Measurements from ENCODE around the gene NADK.

DNA sequence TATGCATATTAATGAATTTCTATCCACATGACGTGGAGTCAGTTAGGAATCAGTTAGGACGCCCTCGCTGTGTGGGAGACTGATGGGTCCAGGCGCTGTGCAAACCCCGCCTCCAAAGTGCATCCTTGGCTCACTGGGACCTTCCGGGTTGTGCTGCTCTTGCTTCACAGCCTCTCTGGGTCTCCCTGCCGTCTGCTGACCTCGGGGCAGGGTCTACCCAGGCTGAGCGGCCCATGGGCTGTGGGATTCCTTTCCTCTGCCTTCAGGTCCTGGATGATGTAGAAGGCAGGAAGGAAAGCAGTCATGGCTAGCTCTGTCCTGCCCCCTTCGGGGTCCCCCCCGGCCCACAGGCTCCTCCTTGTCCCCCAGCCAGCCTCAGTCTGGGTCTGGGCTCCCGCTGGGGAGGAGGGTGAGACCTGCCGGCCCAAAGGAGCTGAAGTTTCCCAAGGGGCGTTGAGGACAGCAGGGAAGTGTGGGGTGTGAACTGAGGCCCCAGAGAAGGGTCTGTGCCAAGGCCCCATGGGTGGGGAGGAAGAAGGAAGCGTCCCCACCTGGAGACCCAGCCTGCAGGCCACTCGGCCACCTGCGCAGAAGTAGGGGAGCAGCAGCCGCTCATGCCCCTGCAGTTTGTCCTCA lies 29.5 kb downstream of the NADK start:
- TF ChIP-seq, protein P1, sequence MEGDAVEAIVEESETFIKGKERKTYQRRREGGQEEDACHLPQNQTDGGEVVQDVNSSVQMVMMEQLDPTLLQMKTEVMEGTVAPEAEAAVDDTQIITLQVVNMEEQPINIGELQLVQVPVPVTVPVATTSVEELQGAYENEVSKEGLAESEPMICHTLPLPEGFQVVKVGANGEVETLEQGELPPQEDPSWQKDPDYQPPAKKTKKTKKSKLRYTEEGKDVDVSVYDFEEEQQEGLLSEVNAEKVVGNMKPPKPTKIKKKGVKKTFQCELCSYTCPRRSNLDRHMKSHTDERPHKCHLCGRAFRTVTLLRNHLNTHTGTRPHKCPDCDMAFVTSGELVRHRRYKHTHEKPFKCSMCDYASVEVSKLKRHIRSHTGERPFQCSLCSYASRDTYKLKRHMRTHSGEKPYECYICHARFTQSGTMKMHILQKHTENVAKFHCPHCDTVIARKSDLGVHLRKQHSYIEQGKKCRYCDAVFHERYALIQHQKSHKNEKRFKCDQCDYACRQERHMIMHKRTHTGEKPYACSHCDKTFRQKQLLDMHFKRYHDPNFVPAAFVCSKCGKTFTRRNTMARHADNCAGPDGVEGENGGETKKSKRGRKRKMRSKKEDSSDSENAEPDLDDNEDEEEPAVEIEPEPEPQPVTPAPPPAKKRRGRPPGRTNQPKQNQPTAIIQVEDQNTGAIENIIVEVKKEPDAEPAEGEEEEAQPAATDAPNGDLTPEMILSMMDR (IDR thresholded peaks at IDR 0.05 in 2 of 3, conservative IDR thresholded peaks at IDR 0.05 in 1 of 3; ENCODE audit: borderline replicate concordance in 1 of 3, insufficient read depth in 1 of 3, low read depth in 2 of 3, low read length in 2 of 3), result no peak
- TF ChIP-seq ZNF274 (IDR thresholded peaks at IDR 0.05; ENCODE audit: low read depth, low read length), result no peak
- TF ChIP-seq EZH2 (IDR thresholded peaks at IDR 0.05), result no peak
- TF ChIP-seq, protein P2, sequence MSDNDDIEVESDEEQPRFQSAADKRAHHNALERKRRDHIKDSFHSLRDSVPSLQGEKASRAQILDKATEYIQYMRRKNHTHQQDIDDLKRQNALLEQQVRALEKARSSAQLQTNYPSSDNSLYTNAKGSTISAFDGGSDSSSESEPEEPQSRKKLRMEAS (IDR thresholded peaks at IDR 0.05), result no peak
- no peak for TF ChIP-seq POLR2A (IDR thresholded peaks at IDR 0.05; ENCODE audit: borderline replicate concordance, extremely low read depth, insufficient read depth, insufficient read length)
- TF ChIP-seq, protein P3, sequence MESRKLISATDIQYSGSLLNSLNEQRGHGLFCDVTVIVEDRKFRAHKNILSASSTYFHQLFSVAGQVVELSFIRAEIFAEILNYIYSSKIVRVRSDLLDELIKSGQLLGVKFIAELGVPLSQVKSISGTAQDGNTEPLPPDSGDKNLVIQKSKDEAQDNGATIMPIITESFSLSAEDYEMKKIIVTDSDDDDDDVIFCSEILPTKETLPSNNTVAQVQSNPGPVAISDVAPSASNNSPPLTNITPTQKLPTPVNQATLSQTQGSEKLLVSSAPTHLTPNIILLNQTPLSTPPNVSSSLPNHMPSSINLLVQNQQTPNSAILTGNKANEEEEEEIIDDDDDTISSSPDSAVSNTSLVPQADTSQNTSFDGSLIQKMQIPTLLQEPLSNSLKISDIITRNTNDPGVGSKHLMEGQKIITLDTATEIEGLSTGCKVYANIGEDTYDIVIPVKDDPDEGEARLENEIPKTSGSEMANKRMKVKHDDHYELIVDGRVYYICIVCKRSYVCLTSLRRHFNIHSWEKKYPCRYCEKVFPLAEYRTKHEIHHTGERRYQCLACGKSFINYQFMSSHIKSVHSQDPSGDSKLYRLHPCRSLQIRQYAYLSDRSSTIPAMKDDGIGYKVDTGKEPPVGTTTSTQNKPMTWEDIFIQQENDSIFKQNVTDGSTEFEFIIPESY (IDR thresholded peaks at IDR 0.05; ENCODE audit: extremely low read depth, insufficient replicate concordance, low read length), result no peak
